ENCODE measurements around the gene MET.
A peak's percentile ranks its signal among the peaks of the same experiment; 100 is the strongest.

Gene MET

GRCh38 chr7:116663744-116664143 is 8.3 kb upstream of the MET start:
- no peak for DNase-seq (ENCODE audit: low read depth, low spot score)

DNA sequence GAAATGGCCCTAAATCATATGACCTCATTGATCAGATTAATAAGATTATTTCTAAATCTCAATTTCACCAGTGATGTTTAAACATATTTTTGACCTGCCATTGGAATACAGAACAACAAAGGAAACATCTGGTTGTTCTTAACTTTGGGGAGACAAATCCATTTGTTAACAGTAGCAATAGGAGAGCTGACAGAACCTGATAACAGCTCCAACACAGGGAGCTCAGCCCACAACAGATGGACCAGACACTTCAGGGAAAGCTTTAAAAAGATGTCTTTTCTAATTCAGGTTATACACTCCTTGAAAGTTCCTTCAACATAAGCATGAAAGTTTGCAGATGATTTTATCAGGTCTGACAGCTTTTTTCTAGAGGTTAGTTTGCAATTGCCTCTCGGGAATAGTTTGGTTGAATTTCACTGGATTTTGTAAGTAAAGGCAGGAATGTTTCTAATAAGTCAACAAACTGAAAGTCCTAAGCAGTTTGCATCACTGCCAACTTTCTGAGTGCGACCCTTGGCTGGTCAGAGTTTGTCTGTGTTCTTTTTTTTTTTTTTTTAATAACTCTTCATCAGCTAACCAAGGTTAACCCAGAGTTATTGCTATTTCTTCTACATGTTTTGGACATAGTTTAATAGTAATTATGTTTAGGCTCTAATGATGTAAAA is 6.5 kb upstream of the MET start:
- no peak for DNase-seq (ENCODE audit: low read depth, low spot score)

DNA sequence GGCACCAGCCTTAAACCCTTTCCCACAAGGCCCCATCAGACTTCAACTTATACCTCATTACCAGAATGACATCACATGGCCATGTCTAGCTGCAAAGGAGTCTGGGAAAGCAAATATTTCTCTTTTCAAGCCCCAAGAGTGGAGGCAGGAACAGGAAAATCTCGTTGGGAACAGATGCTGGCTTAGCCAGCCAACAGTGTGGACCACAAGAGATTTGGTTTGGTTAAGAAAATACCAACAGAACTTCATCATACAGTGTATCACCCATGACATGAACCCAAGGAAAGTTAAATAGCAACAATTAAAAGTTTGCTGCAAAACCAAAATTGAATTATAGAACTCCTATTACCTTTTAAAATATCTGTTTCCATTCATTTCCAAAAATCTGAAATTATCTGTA is 2.2 kb upstream of the MET start:
- no peak for DNase-seq (ENCODE audit: low read depth, low spot score)

GRCh38 chr7:116670409-116671015 is 1.5 kb upstream of the MET start:
- DNase-seq (ENCODE audit: low read depth, low spot score), result peak; percentile 25

DNA sequence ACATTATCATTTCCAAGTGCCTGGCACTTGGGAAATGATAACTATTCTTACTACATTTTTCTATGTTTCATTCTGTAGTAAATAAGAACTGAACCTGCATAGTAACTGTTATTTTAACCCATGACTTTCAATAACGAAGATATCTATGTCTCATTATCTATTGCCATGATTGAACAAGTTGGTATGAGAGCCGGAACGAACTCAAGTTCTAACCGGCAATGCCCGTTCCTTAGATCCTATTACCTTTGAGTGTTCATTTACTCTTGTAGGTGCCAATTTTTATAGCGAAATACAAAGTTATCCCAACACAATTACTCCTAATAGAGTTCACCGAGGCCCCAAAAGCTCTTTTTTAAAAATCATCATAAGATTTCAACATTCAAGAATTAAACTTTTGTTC is 885 bp upstream of the MET start:
- DNase-seq (ENCODE audit: low read depth, low spot score), result no peak

GRCh38 chr7:116672596-116673456 is 830 bp downstream of the MET start:
- DNase-seq (ENCODE audit: low read depth, low spot score), result peak; percentile 65

DNA sequence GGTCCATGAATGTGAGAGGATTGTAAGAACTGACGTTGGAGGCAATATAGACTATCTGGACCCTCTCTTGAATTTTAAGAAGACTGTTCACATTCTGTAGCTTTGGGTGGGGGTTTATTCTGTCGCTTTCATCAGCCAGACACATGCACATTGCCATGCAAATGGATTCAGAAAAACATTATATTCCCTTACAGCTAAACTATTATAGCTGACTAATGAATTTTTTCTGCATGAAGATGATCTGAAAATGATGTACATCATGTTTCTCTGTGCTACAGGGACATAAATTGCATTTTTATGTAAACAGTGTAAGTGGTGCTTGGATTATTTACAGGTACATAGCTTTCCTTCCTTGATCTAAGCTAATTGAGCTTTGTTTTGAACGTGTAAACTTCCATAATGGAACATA is 1.5 kb downstream of the MET start:
- no peak for DNase-seq (ENCODE audit: low read depth, low spot score)

- DNase-seq (ENCODE audit: low read depth, low spot score), result peak; percentile 46
Measured at GRCh38 chr7:116674508-116675173, 2.6 kb downstream of the MET start.

- DNase-seq (ENCODE audit: low read depth, low spot score), result no peak
Measured at GRCh38 chr7:116675812-116676355, 3.9 kb downstream of the MET start.

GRCh38 chr7:116678780-116679179 is 6.8 kb downstream of the MET start:
- no peak for DNase-seq (ENCODE audit: low read depth, low spot score)

- no peak for DNase-seq (ENCODE audit: low read depth, low spot score)
Measured at GRCh38 chr7:116679500-116679899, 7.5 kb downstream of the MET start.

GRCh38 chr7:116683786-116684185 is 11.8 kb downstream of the MET start:
- DNase-seq (ENCODE audit: low read depth, low spot score), result no peak

GRCh38 chr7:116686033-116686432 is 14.0 kb downstream of the MET start:
- no peak for DNase-seq (ENCODE audit: low read depth, low spot score)

DNA sequence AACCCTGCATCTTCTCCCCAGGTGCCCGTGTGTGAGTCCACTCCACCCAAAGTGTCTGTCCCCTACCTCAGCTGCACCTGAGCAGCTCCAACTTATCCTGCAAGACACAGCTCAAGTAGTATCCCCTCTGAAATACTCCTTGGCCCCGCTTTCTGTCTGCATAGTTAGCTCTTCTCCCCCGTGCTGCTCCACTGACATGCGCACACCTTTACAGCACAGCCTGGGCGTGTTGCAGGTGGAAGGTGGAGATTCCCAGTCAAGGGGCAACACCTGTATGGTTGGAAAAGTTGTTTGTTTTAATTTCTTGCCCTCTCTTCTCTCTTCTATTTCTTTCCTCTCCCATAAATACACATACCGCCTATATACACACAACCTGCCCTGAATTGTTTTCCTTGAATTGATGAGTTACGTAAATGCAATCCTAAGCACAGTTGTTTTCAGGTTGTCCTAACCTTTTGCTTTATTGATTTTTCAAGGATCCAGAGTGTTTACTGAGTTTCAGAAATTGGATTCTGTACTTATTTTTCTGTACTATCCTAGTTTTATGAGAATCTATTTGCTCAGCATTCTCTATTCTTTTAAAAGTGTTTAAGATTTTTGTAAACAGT is 14.9 kb downstream of the MET start:
- no peak for DNase-seq (ENCODE audit: low read depth, low spot score)

- peak; percentile 85 for DNase-seq (ENCODE audit: low read depth, low spot score)
Measured at GRCh38 chr7:116687801-116688201, 15.8 kb downstream of the MET start.

DNA sequence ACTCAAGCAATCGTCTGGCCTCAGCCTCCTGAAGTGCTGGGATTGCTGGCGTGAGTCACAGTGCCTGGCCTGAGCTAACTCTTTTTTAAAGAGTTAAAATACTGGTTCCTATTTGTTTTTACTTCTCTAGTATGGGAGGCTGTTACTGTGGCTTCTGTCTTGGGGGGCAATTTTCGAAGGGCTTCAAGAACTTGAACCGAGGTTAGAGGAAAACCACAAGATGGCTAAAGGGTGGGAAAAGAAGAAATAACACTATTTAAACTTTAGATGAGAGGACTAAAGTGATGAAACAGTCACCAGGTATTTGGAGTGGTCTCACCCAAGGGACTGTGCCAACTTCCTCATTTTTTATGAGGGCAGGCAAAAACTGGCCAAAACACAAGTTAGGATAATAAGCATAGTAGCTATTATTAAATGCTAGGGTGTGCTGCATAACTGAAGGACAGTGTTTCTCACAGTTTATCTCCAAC is 17.8 kb downstream of the MET start:
- DNase-seq (ENCODE audit: low read depth, low spot score), result peak; percentile 79

DNA sequence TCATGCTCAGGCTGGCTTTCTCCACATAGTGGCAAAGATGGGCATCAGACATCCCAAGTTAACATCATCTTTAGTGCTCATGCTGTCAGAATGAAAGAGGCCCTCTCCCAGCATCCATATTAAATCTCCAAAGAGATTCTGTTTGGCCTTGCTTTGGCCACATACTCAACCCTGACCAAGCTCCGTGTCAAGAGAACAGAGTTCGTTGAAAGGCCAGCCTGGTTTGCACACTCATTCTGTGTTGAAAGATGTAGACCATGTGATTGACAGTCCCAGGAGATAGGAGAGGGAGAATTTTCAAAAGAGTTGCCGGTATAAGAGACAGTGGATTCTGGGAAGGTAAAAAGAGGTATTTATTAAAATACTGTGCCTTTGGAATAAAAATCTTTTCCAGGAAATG is 19.7 kb downstream of the MET start:
- DNase-seq (ENCODE audit: low read depth, low spot score), result peak; percentile 55

- no peak for DNase-seq (ENCODE audit: low read depth, low spot score)
Measured at GRCh38 chr7:116692401-116693308, 20.7 kb downstream of the MET start.

DNA sequence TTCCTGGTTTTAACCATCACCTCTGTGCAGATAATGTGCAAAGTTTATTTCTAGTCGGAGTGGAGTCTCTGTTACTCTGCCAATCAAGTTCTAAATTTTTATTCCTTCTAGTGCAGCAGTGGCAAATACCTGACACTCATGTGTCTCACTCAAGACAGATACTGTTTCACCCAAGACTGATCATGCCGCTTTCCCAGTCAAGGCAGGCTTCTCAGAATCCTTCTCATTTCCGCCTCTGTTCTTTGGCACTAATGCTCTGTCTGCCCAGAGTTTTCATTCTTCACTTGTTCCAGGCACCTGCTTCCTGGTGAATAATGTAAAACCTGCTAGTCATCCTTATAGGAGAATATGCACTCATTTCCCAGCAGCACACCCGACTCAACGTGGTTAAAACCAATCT is 24.7 kb downstream of the MET start:
- no peak for DNase-seq (ENCODE audit: low read depth, low spot score)

- DNase-seq (ENCODE audit: low read depth, low spot score), result no peak
Measured at GRCh38 chr7:116697152-116697551, 25.2 kb downstream of the MET start.
